BLaER1 (cell line): ENCODE data around the gene RFFL.

Experiments
- H3K27ac ChIP-seq: shearing (Covaris generic); formaldehyde crosslinking; 2 replicates; pipeline ENCODE4 v1.8.1; 2022
- H3K27me3 ChIP-seq: shearing (Covaris generic); formaldehyde crosslinking; 2 replicates; pipeline ENCODE4 v1.8.1; 2022
- H3K36me3 ChIP-seq: shearing (Covaris generic); formaldehyde crosslinking; 2 replicates; pipeline ENCODE4 v1.8.1; 2022
- H3K4me1 ChIP-seq: shearing (Covaris generic); formaldehyde crosslinking; 2 replicates; pipeline ENCODE4 v1.8.1; 2022
- H3K4me2 ChIP-seq: shearing (Covaris generic); formaldehyde crosslinking; 2 replicates; pipeline ENCODE4 v1.8.1; 2022
- H3K4me3 ChIP-seq: shearing (Covaris generic); formaldehyde crosslinking; 2 replicates; pipeline ENCODE4 v1.8.1; 2022
- H3K9ac ChIP-seq: shearing (Covaris generic); formaldehyde crosslinking; 2 replicates; pipeline ENCODE4 v1.8.1; 2022
- H3K9me3 ChIP-seq: shearing (Covaris generic); formaldehyde crosslinking; 2 replicates; pipeline ENCODE4 v1.8.1; 2022
- H4K20me1 ChIP-seq: shearing (Covaris generic); formaldehyde crosslinking; 2 replicates; pipeline ENCODE4 v1.8.1; 2022
- Cebpa-rat ChIP-seq: shearing (Covaris generic); IDR thresholded peaks from 2 replicates; pipeline ENCODE4 v1.8.1; 2022

Gene RFFL

DNA sequence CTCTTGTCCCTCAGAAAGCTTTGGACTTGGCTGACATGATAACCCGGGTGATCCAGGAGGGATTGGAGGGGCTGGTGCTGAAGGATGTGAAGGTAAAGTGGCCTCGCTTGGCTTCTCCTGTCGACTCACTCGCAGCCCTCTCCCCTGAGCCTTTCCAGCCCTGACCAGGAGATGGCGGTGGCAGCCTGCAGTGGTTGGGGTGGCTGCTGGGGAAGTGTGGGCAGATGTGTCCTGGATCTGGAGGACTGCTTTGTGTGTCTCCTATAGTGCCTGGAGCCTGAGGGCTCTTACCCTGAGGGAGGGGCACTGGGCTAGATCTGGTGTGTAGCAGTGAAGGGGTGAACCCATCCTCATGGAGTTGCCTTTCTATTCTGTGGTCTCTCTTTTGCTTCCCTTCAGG, 65.3 kb downstream of the RFFL start:
- no peak for TF ChIP-seq Cebpa-rat
- Histone ChIP-seq H3K4me2 (no peak overlapping the region), H3K36me3 (peaks cover 99% of the 10 kb centered on the region), H3K27me3 (no peaks in the 10 kb centered on the region), H3K4me3 (no peak overlapping the region), H4K20me1 (no peaks in the 10 kb centered on the region), H3K4me1 (no peaks in the 10 kb centered on the region), H3K9ac (no peak overlapping the region), H3K9me3 (no peaks in the 10 kb centered on the region), H3K27ac (no peak overlapping the region)

DNA sequence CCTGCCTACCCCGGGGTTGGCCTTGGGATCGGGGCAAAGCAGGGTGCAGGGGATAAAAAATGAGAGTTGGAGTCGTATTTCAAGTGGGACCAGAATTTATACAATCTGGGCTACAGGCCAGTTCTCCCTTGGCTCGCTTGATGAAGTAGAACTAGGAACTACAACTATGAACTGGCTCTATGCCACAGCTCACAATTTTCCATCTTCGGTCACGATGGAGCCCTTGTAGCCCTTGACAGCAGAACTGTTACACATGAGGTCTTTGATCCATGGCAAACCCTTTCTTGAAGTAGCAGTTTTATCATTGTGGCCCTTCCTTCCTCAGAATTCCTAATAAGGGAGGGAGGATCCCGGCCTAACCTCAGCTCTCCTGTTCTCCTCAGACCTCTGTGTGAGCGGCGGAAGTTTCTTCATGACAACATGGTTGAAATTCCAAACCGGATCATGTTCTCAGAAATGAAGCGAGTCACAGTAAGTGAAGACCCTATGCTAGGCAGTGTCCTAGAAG, 66.1 kb downstream of the RFFL start:
- H3K4me3 ChIP-seq: no peak overlapping the region
- H3K27me3 ChIP-seq: no peaks in the 10 kb centered on the region
- H3K4me2 ChIP-seq: no peak overlapping the region
- 0 out of 2 replicates have a peak overlapping the region, but pooled peaks have one; percentile 1 for H3K9ac ChIP-seq
- no peak for TF ChIP-seq Cebpa-rat
- H3K4me1 ChIP-seq: no peaks in the 10 kb centered on the region
- no peak overlapping the region for H3K27ac ChIP-seq
- peaks cover 99% of the 10 kb centered on the region for H3K36me3 ChIP-seq
- H3K9me3 ChIP-seq: no peaks in the 10 kb centered on the region
- H4K20me1 ChIP-seq: no peaks in the 10 kb centered on the region

DNA sequence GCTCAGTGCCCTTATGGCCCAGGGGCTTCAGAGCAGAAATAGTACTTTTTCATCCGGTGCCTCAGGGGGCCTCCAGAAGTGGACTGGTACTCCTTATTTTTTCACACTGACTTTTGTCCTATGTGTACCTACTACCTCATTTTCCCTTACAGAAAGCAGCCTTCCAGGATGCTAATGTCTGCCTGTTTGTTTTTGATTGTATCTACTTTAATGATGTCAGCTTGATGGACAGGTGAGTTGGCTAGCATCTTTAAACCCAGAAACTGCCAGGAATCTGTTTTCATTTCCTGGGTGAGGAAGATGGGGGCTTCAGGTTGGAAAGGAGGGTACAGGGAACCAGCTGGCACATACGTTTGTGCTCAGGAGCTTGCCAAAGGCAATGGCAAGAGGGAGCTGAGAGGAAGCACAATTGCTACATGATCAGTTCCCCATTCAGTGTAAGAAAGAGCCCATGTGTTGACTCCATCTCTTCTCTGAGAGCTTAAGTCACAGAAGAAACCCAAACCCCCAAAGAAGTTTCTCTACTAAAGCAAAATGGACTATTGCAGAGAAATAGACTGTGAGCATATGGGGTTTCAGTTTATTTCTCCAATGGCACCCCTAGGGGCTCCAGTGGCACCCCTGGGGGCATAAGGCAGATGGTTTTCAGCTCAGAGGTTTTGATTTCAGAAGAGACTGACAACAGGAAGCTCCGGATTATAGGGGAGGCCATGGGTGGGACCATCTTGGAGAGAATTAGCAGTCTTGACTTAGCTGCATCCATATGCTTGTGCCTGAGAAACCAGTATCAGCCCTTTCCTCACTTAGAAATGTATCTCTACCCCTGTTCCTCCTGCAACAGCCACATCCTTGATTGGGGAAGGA, 66.9 kb downstream of the RFFL start:
- Histone ChIP-seq H3K4me3 (no peak overlapping the region), H3K27ac (no peak overlapping the region), H3K27me3 (no peaks in the 10 kb centered on the region), H3K4me2 (no peak overlapping the region), H3K36me3 (peaks cover 99% of the 10 kb centered on the region), H3K9me3 (no peaks in the 10 kb centered on the region), H4K20me1 (no peaks in the 10 kb centered on the region), H3K4me1 (peaks cover under 1% of the 10 kb centered on the region; the same call in 1 of the 2 replicates), H3K9ac (0 out of 2 replicates have a peak overlapping the region, but pooled peaks have one; percentile 1)
- no peak for TF ChIP-seq Cebpa-rat

DNA sequence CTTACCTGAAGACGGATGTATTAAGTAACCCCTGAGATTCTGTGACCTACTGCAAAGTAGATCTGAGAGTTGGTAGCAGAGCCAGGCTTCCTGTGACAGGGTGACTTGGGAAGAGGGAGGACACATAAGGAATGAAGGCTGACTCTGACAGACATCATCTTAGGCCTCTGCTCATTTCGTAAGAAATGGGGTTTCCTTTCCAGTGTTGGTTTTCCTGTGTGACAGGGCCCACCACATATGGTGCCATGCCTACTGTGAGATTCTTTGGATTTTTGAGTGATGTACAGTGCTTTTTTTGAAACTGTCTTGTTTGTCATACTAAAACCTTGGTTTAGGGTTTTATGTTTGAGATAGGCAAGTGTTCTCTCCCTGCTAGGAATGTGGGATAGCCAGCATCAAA, 70.5 kb downstream of the RFFL start:
- Histone ChIP-seq H4K20me1 (peaks cover 8% of the 10 kb centered on the region; the same call in 1 of the 2 replicates), H3K27me3 (no peaks in the 10 kb centered on the region), H3K9me3 (no peaks in the 10 kb centered on the region), H3K36me3 (peaks cover 98% of the 10 kb centered on the region), H3K4me1 (peaks cover 5% of the 10 kb centered on the region; the same call in 1 of the 2 replicates), H3K27ac (no peak overlapping the region), H3K4me2 (no peak overlapping the region), H3K4me3 (no peak overlapping the region), H3K9ac (no peak overlapping the region)
- no peak for TF ChIP-seq Cebpa-rat

DNA sequence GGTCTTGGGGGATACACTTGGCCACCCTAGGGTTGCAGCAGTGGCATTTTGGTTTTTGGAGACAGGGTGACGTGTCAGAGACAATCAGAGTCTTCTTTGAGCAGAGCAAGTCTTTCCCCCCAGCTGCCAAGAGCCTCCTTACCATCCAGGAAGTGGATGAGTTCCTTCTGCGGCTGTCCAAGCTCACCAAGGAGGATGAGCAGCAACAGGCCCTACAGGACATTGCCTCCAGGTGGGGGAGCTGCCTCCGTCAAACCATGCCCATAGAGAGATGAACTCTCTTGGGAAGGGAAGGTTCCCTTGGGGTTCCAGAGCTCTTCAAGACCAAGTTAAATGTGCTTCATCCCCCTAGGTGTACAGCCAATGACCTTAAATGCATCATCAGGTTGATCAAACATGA, 71.9 kb downstream of the RFFL start:
- Histone ChIP-seq H3K9ac (no peak overlapping the region), H3K4me1 (peaks cover 5% of the 10 kb centered on the region; the same call in 1 of the 2 replicates), H3K4me3 (no peak overlapping the region), H3K36me3 (peaks cover 98% of the 10 kb centered on the region), H3K9me3 (no peaks in the 10 kb centered on the region), H3K27me3 (no peaks in the 10 kb centered on the region), H3K4me2 (no peak overlapping the region), H4K20me1 (peaks cover 8% of the 10 kb centered on the region; the same call in 1 of the 2 replicates), H3K27ac (no peak overlapping the region)
- TF ChIP-seq Cebpa-rat: no peak

DNA sequence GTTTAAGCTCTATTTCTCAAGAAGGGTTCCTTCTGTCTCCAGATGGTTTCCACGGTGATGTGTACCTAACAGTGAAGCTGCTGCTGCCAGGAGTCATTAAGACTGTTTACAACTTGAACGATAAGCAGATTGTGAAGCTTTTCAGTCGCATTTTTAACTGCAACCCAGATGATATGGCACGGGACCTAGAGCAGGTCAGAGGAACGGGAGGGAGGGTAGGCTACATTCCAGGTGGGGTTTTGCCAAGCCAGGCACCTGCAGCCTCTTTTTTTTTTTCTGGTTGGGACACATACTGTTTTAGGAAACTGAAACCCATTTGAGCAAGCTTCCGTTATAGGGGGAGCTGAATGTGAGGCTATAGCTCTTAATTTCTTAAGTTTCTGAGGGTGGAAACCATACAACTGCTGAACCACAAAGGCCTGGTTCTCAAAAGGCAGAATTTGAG, 72.6 kb downstream of the RFFL start:
- Histone ChIP-seq H3K4me2 (no peak overlapping the region), H3K9me3 (no peaks in the 10 kb centered on the region), H3K4me3 (no peak overlapping the region), H3K36me3 (peaks cover 98% of the 10 kb centered on the region), H3K27me3 (no peaks in the 10 kb centered on the region), H3K4me1 (peaks cover 5% of the 10 kb centered on the region; the same call in 1 of the 2 replicates), H3K9ac (no peak overlapping the region), H3K27ac (no peak overlapping the region), H4K20me1 (peaks cover 8% of the 10 kb centered on the region; the same call in 1 of the 2 replicates)
- TF ChIP-seq Cebpa-rat: no peak

DNA sequence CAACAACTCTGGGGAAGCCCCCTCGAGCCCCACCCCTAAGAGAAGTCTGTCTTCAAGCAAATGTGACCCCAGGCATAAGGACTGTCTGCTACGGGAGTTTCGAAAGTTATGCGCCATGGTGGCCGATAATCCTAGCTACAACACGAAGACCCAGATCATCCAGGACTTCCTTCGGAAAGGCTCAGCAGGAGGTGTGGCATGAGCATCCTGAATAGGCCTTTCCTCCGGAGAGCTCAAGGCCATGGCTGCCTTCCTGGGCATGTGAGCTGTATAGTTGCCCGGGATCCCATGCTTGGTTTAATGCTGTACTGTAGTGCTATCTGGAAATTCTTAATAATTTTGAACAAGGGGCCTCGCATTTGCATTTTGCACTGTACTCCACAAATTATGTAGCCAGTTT, 74.0 kb downstream of the RFFL start:
- TF ChIP-seq Cebpa-rat: no peak
- Histone ChIP-seq H4K20me1 (peaks cover 8% of the 10 kb centered on the region; the same call in 1 of the 2 replicates), H3K4me1 (peaks cover 5% of the 10 kb centered on the region; the same call in 1 of the 2 replicates), H3K9me3 (no peaks in the 10 kb centered on the region), H3K9ac (0 out of 2 replicates have a peak overlapping the region, but pooled peaks have one; percentile 6), H3K4me3 (no peak overlapping the region), H3K36me3 (peaks cover 98% of the 10 kb centered on the region), H3K27me3 (no peaks in the 10 kb centered on the region), H3K27ac (no peak overlapping the region), H3K4me2 (no peak overlapping the region)

DNA sequence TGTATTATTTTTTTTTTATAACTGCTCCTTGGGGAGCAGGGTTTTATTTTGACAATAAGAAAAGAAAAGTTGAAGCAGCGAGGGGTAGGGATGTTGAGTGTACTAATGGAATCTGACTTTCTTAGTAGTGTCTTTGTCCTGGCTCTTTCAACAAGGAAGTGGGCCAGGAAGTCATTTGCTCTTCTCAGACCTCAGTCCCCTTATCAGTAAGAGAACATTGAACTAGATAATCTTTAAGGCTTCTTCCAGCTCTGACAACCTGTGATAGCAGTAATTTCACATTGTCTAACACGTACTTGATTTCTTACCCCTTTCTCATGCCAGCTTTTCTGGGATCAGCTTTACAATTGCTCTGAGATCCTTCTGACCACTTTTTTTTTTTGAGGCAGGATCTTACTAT, 74.9 kb downstream of the RFFL start:
- H3K9ac ChIP-seq: no peak overlapping the region
- H3K4me1 ChIP-seq: peaks cover 6% of the 10 kb centered on the region; the same call in 1 of the 2 replicates
- peaks cover 98% of the 10 kb centered on the region for H3K36me3 ChIP-seq
- no peak for TF ChIP-seq Cebpa-rat
- H4K20me1 ChIP-seq: peaks cover 8% of the 10 kb centered on the region; the same call in 1 of the 2 replicates
- H3K27me3 ChIP-seq: no peaks in the 10 kb centered on the region
- H3K27ac ChIP-seq: no peak overlapping the region
- no peaks in the 10 kb centered on the region for H3K9me3 ChIP-seq
- no peak overlapping the region for H3K4me3 ChIP-seq
- H3K4me2 ChIP-seq: no peak overlapping the region

DNA sequence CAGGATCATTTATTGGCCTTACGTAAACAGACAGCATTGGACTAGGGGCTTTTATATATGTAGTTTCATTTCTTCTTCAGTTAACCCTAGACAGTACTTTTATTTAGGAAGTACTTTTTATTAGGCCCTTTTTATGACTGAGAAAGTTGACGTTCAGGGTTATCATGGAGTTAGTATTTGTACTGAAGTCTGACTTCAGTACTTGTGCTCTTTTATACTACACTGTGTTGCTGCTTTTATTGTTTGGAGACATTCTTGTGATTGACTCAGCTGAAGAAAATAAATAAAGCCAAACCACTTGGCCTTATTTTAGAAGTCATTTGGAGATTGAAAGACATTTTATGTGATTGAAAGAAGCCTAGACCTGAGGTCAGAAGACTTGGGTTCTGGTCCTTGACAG, 76.3 kb downstream of the RFFL start:
- H3K9me3 ChIP-seq: no peaks in the 10 kb centered on the region
- peaks cover 93% of the 10 kb centered on the region for H3K36me3 ChIP-seq
- peaks cover 8% of the 10 kb centered on the region; the same call in 1 of the 2 replicates for H4K20me1 ChIP-seq
- H3K27ac ChIP-seq: no peak overlapping the region
- no peak overlapping the region for H3K4me3 ChIP-seq
- H3K9ac ChIP-seq: no peak overlapping the region
- no peak overlapping the region for H3K4me2 ChIP-seq
- peaks cover 18% of the 10 kb centered on the region for H3K4me1 ChIP-seq
- TF ChIP-seq Cebpa-rat: no peak
- no peaks in the 10 kb centered on the region for H3K27me3 ChIP-seq

DNA sequence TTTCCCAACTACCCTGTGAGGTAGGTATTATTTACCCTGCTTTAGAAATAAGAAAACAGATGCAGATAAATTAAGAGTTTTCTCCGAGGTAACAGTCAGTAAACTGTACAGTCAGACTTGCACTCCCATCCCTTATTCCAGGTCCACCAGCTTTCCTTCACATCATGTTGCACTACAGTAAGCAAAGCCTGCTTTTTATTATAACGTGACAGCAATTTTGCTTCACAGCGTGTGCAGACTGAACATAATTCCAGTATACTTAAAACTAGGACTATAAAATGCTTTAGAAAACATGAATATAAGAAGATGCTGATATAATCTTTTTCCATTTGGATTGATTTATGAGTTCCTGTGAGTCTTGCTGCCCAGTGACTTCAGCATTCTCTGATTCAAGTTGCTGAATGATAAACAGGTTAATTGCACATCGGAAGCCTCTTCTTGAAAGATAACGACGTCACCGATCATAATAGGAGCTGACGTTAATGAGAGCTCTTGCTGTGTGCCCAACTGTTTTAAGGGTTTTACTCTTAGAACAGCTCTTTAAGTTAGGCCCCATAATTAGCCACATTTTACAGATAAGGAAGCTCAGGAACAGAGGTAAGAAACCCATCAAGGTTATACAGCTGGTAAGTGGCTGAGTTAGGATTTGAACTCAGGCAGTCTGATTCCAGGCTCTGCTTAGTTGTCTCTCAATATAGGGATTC, 81.8 kb downstream of the RFFL start:
- H3K36me3 ChIP-seq: peaks cover 39% of the 10 kb centered on the region
- no peak for TF ChIP-seq Cebpa-rat
- peak overlapping the region; percentile 98 for H3K9ac ChIP-seq
- H3K27ac ChIP-seq: peak overlapping the region; percentile 99
- no peaks in the 10 kb centered on the region for H3K9me3 ChIP-seq
- peak overlapping the region; percentile 87 for H3K4me2 ChIP-seq
- no peaks in the 10 kb centered on the region for H3K27me3 ChIP-seq
- H3K4me1 ChIP-seq: peaks cover 32% of the 10 kb centered on the region
- H3K4me3 ChIP-seq: peak overlapping the region; percentile 92
- H4K20me1 ChIP-seq: no peaks in the 10 kb centered on the region
